SK-N-SH treated with all-trans-retinoic acid at 6 μM for 48 hours (cell line): Measurements from ENCODE around the gene CAPN11.

ENCODE experiments used
- ARNTL ChIP-seq: fragments of 450-650 bp; formaldehyde crosslinking; IDR thresholded peaks from 2 replicates; pipeline ENCODE4 v1.5.0; 2020; ENCODE audit warnings: low read depth, mild to moderate bottlenecking, moderate library complexity, borderline replicate concordance
- CSDC2 ChIP-seq: fragments of 250-450 bp; sonication (Bioruptor Pico); IDR thresholded peaks from 2 replicates; pipeline ENCODE4 v1.5.0; 2020; ENCODE audit warnings: mild to moderate bottlenecking, moderate library complexity
- ISL1 ChIP-seq: fragments of 250-450 bp; sonication (Bioruptor Pico); IDR thresholded peaks from 2 replicates; pipeline ENCODE4 v2.1.2; 2022; ENCODE audit warnings: mild to moderate bottlenecking, moderate library complexity
- PPARA ChIP-seq: fragments of 250-450 bp; sonication (Bioruptor Pico); IDR thresholded peaks from 2 replicates; pipeline ENCODE4 v1.5.0; 2020; ENCODE audit warnings: mild to moderate bottlenecking, borderline replicate concordance
- ZC3H10 ChIP-seq: fragments of 250-450 bp; sonication (Bioruptor Pico); IDR thresholded peaks from 2 replicates; pipeline ENCODE4 v1.5.1; 2021; ENCODE audit warnings: mild to moderate bottlenecking, moderate library complexity
- ZFP30 ChIP-seq: fragments of 450-650 bp; formaldehyde crosslinking; IDR thresholded peaks from 2 replicates; pipeline ENCODE4 v1.5.0; 2022; ENCODE audit warnings: mild to moderate bottlenecking, moderate library complexity
- ZNF565 ChIP-seq: fragments of 450-650 bp; formaldehyde crosslinking; conservative IDR thresholded peaks from 2 replicates; pipeline ENCODE4 v1.5.0; 2020; ENCODE audit warnings: low read depth, mild to moderate bottlenecking, moderate library complexity
- ZNF70 ChIP-seq: fragments of 450-650 bp; formaldehyde crosslinking; IDR thresholded peaks from 2 replicates; pipeline ENCODE4 v1.5.0; 2020; ENCODE audit warnings: mild to moderate bottlenecking, moderate library complexity
- TF ChIP-seq, protein P1 (sequence below): fragments of 250-450 bp; sonication (Bioruptor Pico); IDR thresholded peaks from 2 replicates; pipeline ENCODE4 v1.5.1; 2021; ENCODE audit warnings: mild to moderate bottlenecking, moderate library complexity

GRCh38 chr6:44183783-44184182, 25.2 kb downstream of the CAPN11 start:
- TF ChIP-seq CSDC2 (CRISPR knock-in tag), result no peak
- TF ChIP-seq ISL1 (CRISPR knock-in tag), result no peak
- TF ChIP-seq, protein P1, sequence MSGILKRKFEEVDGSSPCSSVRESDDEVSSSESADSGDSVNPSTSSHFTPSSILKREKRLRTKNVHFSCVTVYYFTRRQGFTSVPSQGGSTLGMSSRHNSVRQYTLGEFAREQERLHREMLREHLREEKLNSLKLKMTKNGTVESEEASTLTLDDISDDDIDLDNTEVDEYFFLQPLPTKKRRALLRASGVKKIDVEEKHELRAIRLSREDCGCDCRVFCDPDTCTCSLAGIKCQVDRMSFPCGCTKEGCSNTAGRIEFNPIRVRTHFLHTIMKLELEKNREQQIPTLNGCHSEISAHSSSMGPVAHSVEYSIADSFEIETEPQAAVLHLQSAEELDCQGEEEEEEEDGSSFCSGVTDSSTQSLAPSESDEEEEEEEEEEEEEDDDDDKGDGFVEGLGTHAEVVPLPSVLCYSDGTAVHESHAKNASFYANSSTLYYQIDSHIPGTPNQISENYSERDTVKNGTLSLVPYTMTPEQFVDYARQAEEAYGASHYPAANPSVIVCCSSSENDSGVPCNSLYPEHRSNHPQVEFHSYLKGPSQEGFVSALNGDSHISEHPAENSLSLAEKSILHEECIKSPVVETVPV (CRISPR knock-in tag), result no peak
- no peak for TF ChIP-seq ZNF565 (CRISPR knock-in tag)
- TF ChIP-seq ZNF70 (CRISPR knock-in tag), result no peak
- TF ChIP-seq PPARA (CRISPR knock-in tag), result no peak
- no peak for TF ChIP-seq ZFP30 (CRISPR knock-in tag)
- no peak for TF ChIP-seq ARNTL (CRISPR knock-in tag)
- TF ChIP-seq ZC3H10, result no peak
